ENCODE results near the gene ZDHHC9.

The ZDHHC9 gene

DNA sequence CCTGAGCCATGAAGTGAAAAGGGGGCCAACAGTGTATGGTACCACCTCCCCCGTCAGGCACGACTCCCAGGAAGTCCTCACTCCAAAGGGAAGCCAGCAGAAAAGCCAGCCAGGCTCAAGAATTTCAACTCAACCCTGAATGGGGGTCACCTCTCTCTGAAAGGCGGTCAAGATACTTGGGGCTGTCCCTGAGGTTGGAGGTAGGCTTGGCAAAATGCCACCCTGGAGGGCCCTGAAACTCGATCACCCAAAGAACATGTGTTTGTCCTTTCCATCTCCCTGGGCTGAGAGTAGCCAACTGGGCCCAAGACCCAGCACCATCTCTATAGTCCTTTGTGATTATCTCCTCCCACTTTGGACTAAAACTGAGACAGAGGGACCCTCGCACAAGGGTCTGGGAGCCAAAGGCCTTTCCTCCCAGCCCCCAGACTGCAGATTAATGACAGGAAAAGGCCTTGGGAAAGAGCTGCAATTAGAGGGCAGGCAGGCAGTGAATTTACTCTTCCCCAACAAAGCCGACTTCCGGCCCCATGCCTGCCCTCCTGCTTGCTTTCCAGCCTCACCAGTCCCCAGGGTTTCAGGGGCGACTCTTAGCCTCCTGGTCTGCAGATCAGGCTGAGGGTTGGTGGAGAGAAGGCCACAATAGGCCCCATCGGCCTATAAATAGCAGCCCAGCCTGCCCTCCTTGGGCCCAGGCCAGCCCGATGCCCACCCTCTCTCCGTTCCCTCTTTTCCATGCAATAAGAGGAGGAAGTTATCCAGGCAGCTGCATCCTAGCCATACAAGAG, 58.3 kb downstream of the ZDHHC9 start:
- no peak for DNase-seq

DNA sequence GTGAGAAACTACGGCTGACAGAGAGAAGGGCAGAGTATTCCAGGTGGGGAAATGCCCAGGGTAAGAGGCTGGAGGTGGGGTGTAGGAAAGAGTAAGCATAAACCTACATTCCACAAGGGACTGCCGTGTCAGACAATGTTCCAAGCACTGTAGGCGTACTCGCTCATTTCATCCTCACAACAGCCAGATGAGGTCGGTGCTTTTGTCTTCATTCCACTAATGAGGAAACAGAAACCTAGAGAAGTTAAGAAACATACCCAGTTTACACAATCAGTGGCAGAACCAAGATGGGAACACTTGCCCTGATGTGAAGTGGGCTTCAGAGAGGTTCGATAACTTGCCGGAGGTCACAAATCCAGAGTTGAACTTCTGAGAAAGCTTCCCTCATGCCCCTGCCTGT, 59.3 kb downstream of the ZDHHC9 start:
- DNase-seq, result no peak

DNA sequence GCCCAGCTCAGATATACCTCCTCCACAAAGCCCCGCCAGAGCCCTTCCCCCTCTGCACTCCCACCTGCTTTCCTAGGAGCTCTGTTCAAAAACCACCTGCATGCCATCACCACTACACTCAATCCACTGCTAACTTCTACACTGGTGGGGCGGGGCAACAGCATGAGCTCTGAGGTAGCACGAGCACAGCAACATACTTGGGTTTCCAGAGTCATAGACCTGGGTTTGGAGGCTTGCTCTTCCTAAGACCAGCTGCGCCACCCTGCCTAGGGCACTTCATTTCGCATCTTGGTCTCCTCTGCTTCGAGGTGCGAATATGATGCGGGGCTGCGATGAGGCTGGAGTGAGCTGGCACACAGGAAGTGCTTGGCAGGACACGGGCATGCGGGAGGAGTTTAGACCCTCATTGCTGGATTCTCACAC, 60.4 kb downstream of the ZDHHC9 start:
- no peak for DNase-seq

DNA sequence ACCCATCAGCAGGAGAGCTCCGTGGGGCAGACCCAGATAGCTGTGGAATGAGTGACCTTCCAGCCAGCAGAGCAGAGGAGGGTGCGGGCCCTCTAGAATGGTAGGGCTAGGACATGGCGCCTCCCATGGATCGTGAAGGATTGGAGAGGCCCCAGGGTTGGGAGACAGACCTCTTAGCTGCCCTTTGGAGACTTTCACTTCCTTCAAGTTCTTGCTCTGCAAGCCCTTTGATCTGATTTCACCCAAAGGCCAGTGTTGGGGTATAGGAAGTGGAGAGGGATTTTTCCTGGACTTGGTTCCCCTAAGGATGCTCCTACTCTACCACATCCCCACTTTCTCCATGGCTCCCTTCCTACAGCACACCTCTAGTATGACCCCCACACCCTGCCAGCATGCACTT, 61.0 kb downstream of the ZDHHC9 start:
- DNase-seq, result no peak

DNA sequence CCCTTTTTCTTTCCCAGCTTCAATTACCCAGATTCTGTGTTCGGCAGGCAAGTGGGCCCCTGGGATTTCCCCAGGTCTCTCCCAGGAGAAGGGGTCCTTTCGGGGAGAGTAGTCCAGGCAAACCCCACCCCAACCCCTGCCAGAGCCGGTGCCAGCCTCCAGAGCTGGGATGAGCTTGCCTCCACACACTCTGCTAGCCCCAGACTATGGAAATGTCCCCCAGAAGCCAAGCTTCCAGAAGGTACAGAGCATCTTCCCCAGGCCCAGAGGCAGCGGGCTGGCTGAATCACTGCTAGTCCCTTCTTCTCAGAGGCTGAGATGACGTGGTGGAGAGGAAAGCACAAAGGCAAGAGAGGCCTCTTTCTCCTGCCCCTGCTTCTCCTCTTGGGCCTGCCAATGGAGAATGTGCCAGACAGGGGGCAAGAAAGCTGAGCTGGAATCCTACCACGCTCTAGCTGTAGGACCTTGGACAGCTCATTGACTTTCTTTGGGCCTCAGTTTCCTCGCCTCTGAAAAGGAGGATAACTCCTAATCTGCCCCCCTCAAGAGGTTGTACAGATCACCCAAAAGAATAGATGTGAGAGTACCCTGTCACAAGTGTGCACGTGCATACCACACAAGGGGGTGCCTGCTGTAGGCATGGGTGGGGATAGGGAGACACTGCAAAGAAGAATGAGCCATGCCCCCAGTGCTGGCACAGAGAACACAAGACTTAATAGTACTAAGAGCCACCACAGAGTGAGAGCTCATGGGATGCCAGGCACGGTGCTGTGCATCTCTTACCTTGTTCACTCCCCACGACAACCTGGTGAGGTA, 61.8 kb downstream of the ZDHHC9 start:
- no peak for DNase-seq

DNA sequence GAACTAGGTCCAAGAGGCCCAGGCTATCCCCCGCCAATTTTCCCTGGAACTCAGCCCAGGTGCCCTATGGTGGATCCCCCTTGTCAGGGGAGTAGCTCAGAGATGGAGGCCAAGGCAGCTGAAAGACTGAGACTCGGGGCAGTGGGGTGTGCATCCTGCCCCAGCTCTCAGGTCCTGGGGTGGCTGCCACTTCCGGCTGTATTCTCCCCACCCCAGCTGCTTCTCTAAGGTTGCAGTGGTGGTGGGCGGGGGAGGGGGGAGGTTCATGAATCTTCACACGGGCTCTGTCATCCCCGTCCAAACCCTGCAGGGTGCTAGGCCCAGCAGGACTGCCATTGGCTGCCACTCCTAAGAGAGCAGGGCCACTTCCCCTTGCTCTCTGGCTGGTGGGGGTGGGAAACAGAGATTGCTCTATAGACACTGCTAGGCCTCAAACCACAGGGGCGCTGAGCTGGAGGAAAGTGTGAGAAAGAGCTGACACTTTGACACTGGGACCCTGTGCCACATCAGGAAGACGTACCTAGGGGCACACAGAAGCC, 62.5 kb downstream of the ZDHHC9 start:
- peak; percentile 71 for DNase-seq

DNA sequence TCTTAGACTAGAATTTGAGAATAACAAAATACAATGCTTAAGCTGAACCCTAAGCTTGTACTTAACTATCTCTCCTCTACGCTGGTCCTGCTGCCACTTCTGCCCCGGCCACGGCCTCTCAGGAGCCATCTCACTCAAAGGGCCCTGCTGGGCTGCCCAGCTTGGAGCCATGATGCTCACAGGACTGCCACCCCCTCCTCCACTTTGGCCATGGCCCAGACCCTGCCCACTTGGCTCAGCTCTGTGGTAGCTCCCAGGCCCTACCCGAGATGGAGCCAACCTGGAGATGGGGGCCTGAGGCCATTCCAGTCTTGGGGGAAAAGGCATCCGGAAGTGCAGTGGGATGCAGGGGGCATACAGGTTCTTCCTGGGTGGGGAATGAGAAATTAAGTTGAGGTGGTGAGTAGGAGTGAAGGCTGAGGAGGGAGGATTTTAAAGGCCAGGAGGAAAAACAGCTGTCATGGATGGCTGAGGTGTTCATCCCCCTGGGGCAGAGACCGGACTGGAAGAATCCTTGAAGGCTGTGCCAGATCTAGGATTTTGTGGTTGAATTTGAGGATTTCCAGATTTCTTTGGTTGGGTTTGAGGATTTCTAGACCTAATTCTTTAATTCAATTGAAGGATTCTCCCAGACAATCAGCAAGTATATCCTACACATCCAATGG, 63.1 kb downstream of the ZDHHC9 start:
- DNase-seq, result no peak

DNA sequence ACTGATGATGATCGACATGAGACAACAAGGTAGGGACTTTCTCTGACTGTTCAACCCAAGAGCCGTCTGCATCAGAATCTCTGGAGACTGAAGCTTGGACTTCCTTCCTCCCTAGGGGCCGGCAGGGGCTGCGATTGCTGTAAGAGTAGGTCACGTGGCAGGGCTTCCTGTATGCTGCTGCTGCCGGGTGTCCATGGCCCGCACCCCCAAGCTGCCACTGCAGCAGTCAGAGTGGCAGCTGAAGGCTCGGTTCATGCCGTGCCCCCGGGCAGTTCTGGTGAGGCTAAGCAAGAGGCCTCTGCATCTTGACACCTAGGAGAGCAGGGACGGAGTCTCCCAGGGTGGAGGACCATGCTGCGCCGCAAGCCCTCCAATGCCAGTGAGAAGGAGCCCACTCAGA, 63.9 kb downstream of the ZDHHC9 start, which contains the start of gene SASH3:
Gene SASH3 (plus strand): TSS at position 203 of the 400 bp plus-strand sequence. CDS start 149 bp downstream, at position 352.
- DNase-seq, result peak; percentile 51

DNA sequence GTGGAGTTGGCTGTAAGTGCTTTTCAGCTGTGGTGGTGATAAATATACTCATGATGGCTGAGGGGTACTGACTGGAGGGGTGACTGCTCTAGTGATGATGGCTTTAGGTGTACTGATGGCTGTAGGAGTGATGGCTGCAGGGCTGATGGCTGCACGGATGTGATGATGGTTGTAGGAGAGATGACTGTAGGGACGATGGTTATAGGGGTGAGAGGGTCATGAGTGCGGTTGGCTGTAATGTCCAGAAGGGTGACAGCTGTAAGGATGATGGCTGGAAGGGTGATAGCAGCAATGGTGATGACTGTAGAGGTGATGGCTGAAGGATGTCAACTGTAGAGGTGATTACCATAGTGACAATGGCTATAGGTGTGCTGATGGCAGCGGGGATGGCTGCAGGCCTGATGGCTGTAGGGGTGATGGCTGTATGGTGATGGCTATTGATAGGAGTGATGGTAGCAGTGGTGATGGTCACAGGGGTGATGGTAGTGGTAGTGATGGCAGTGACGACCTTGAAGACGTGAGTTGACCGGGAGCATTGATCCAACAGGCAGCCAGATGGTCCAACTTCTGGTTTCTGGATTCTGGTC, 64.5 kb downstream of the ZDHHC9 start:
- DNase-seq, result no peak

DNA sequence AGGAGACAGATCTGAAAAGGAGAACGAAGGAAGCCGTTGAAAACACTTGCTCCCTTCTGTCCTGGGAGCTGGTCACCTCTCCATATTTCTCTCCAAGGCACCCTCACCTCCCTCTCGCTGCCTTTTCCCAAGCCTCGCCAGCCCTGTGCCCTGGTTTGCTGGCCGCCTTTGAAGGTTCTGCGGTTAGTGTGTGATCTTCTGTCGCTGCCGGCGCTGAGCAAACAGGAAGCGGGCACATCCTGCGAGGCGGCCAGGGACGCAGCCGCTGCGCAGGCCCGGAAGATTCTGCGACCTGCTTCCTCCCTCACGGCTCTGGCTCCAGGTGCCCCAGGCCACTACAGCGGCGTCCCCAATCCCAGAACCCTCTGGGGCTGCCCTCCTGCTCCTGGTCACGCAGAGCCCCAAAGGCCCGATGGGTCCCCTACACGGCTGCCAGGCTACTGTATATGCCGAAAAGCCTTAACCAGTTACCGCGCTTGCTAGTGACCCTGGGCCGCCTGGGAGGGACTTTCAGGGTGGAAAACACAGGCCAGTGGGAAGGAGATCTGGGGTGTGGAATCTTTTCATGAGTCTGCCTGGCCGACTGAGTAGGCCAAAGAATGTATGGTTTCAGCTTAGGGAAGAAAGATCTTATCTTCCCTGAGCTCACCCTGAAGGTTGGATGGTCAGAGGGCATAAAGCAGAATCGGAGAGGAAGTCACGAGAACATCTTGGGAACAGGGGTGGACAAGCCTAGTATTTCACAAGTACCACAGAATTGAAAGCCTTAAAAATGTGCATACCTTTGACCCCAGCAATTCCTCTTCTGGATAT, 66.3 kb downstream of the ZDHHC9 start:
- peak; percentile 68 for DNase-seq

DNA sequence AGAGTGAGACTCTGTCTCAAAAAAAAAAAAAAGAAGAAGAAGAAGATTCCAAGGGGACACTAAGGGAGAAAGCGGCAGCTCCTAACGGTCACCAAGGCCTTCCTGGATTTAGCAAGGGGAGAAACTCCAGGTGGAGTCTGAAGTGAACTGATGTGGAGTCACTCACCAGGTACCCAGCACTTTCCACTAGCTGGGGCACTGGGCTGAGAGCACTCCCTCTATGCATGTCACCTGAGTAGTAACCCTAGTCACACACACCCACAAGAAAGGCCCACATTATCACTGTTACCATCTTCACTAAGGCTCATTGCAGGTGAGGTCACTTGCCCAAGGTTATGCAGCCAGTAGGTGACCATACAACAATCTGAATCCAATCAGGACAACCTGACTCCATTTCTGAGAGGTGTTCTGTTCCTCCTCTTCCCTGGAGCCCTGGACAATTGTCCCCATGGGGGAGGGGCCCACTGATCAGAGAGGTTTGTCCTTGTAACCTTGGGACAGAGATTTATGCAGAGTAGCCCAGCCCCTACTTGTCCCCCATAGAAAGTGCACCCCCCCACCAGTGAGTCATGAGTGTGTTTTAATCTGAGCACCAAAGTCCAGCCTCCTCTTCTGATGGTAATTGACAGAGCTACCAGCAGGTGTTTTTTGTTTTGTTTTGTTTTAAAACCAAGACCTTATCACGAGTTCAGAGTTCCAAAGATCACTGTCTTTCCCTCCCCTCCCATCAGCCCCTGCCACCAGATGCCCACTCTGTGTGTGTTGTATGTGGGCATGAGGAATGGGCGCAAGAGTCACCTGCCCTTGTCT, 69.8 kb downstream of the ZDHHC9 start:
- DNase-seq, result no peak

DNA sequence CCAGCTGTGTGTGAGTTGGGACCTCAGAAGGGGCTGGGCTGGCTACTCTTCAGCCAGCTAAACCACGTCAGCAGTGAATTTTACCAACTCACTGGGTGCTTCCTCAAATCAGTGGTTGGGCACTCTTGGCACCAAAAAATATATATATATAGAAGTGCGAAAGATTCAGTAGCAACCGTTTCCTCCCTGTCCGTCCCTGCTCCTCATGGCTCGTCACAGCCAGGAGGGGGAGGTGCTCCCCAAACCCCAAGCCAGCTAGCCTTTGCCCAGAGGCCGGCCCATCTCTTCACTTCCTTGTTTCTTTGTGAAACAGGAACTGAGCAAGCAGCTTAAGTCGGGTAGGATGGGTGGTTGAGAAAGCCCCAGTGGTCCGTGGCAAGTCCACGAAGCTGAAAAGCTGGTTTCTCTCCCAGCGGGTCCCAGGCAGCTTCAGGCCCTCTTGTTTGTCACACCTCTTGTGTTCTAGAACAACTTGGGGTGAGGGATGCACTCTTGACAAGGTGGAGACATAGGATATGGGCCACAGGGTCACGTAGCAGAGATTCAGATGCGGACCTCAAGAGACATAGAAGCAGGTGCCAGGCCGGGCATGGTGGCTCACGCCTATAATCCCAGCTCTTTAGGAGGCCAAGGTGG, 70.8 kb downstream of the ZDHHC9 start:
- no peak for DNase-seq

DNA sequence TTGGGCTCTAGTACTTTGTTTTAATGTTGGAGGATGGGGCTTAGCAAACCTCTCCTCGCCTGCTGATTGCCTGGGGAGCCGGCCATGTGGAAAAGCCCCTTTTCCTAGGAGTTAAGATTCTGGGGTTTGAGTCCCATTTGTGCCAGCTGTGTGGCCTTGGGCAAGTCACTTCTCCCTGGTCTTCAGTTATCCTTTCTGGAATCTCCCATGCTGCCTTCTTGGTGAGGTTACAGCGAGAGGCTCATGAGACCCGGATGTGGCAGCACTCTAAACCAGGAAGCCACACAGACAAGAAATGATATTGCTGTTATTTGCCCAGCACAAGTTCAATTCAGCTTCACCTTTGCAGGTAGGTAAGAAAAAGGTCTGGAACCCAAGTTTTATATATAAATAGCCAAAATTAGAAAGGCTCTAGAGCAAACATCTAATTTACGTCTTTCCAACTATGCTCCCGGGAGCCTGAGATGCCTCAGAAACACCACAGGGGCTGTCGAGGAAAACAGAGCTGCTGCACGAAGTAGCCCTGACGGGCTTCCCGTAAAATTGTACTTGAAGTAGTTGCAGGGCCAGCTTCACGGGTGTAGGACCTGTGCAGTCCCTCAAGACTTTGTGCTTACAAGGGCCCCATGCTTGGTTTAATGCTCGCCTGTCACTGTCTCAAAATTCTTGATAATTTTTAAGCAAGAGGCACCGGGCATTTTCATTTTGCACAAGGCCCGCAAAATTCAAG, 72.3 kb downstream of the ZDHHC9 start:
- no peak for DNase-seq

DNA sequence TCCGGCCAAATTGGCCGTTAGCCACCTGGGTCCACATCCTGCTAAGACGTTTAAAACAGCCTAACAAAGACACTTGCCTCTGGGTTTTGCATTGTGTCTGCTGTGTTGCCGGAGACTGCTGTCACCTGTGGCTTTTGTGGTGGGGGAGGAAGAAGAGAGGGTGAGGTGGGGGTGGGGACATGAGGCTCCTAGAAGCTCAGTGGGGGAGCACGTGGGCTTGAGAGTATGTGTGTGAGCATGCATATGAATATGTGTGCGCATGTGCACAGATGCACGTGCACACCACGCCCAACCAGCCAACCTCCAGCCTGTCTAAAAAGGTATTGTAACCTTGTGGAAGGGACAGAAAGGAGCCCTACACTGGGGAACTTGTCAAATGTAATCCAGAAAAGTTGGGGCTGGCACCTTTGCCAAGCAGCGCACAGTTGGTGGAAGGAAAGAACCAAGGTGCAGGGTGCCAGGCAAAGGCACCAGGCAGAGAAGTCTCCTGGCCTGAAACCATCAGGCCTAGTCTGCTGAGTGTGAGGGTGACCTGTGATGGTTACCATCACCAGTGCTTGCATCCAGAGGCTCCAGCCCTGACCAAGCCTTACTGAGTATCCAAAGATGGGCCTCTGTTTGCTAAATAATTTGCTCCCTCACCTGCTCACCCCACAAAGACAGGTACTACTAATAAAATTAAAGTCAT, 74.1 kb downstream of the ZDHHC9 start:
- DNase-seq, result peak; percentile 67

DNA sequence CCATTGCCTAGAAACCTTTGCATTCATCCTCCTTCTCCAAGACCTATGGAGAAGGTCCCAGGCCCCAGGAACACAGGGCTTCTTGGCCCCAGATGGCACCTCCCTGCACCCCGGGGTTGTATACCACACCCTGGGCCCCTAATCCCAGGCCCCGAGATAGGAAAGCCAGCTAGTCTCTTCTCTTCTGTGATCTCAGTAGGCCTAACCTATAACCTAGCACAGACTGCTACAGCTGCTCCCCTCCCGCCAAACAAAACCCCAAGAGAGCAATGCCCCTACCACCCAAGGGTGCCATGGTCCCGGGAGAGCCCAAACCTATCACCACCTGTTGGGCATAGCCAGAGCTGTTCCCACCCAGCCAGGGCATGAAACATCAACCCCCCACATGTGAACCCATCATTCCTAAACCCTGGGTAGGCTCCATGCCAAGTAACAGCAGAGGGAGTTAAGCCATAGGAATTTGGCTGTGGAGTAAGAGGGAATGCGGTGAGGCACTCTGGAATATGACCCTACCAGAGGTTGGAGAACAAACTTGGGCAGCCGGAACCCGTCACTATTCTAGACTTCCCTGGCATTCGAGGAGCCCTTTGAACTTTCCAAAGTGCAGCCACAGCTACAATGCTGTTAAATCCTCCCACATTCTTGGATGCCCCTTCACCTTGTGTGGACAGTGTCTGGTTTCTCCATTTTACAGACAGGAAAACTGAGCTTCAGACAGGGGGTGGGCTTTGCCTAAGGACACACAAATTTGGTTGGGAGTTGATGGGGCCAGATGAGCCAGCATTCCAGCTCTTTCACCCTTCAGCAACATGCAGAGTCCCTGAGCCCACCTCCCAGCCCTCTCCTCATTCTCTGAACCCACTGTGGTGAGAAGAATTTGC, 74.9 kb downstream of the ZDHHC9 start:
- no peak for DNase-seq

DNA sequence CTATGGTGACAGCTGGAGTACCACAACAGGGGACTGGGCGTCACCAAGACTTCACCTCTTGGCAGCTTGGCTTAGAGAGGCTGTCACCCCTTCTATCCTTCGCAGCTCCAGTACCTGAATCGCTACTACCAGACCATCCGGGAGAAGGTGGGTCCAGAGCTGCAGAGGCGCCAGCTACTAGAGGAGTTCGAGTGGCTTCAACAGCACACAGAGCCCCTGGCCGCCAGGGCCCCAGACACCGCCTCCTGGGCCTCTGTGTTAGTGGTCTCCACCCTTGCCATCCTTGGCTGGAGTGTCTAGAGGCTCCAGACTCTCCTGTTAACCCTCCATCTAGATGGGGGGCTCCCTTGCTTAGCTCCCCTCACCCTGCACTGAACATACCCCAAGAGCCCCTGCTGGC, 75.5 kb downstream of the ZDHHC9 start:
- DNase-seq, result no peak

DNA sequence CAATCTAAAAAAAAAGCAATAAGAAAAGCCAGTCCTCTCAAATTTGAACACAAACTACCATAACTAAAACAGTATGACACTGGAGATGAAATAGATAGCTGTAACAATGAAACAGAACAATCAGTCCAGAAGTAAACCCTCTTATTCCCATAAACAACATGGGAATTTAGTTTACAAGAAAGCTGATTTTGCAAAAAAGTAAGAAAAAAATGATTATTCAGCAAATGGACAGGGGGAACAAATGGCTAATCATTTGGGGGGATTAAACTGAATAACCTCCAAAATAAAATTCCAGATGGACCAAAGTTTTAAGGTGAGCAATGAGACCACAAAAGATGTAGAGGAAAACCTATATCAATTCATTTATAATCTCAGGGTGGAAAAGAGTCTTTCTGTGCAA, 80.0 kb downstream of the ZDHHC9 start:
- DNase-seq, result no peak

DNA sequence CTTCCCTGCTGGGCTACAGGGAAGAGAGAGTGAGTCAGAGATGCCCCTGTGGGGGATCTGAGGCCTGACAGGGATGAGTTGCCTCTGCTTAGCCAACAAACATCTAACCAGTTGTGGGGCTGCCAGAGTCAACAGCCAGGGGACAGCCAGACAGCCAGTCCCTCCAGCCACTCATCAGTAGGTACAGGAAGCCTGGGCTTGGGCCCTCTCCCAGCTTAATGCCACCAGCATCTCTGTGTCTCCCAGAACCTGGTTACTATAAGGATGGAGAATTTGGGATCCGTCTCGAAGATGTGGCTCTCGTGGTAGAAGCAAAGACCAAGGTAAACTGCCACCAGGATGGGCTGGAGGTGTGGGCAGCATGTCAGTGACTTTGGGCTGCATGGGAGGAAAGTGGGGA, 81.2 kb downstream of the ZDHHC9 start:
- DNase-seq, result no peak

All from effector CD4-positive, alpha-beta T cell (primary cell).